ENCODE measurements around the gene ARHGAP25. TPM values are rescaled to one million over a fixed set of nuclear protein-coding genes. Genes with fewer than 3 reads are reported as not detected.

ARHGAP25 gene
- total RNA-seq, 4 donors from 2014 or later: 6.1 to 40.8 (median 11.7) TPM

- ATAC-seq (ENCODE audit: low FRiP score) (no peak), DNase-seq (ENCODE audit: low spot score) (no peak)
- TF ChIP-seq CTCF (IDR thresholded peaks at IDR 0.05): no peak
These were observed 14.7 kb upstream of the ARHGAP25 start for GRCh38 chr2:68719912-68720311.

- ATAC-seq (ENCODE audit: low FRiP score): no peak
- TF ChIP-seq CTCF (IDR thresholded peaks at IDR 0.05): no peak
- DNase-seq (ENCODE audit: low spot score): no peak
These were observed 13.9 kb upstream of the ARHGAP25 start for GRCh38 chr2:68720665-68721064.

GRCh38 chr2:68721482-68722101 lies 13.0 kb upstream of the ARHGAP25 start:
- no peak for TF ChIP-seq CTCF (IDR thresholded peaks at IDR 0.05)
- DNase-seq (ENCODE audit: low spot score) (no peak), ATAC-seq (ENCODE audit: low FRiP score) (no peak)

GRCh38 chr2:68722712-68723111 lies 11.9 kb upstream of the ARHGAP25 start:
- DNase-seq (ENCODE audit: low spot score): no peak
- no peak for ATAC-seq (ENCODE audit: low FRiP score)
- no peak for TF ChIP-seq CTCF (IDR thresholded peaks at IDR 0.05)

GRCh38 chr2:68723181-68723580 lies 11.4 kb upstream of the ARHGAP25 start:
- ATAC-seq (ENCODE audit: low FRiP score): no peak
- TF ChIP-seq CTCF (IDR thresholded peaks at IDR 0.05): no peak
- no peak for DNase-seq (ENCODE audit: low spot score)

GRCh38 chr2:68726100-68726499 lies 8.5 kb upstream of the ARHGAP25 start:
- DNase-seq (ENCODE audit: low spot score) (no peak), ATAC-seq (ENCODE audit: low FRiP score) (no peak)
- no peak for TF ChIP-seq CTCF (IDR thresholded peaks at IDR 0.05)

GRCh38 chr2:68726608-68727367 lies 7.8 kb upstream of the ARHGAP25 start:
- no peak for ATAC-seq (ENCODE audit: low FRiP score)
- DNase-seq (ENCODE audit: low spot score): no peak
- no peak for TF ChIP-seq CTCF (IDR thresholded peaks at IDR 0.05)

Measured in omental fat pad (tissue), 4 donors.